GM21529 (cell line): ENCODE measurements around the gene LSP1.

Experiments used
- ATAC-seq: cut with Tn5 transposase; IDR thresholded peaks from one replicate; pipeline ENCODE4 v1.9.1; 2021; ENCODE audit not compliant: unreplicated experiment

Gene LSP1

GRCh38 chr11:1847006-1847735 lies 5.7 kb upstream of the LSP1 start:
- ATAC-seq: no peak

GRCh38 chr11:1847926-1848639 lies 4.8 kb upstream of the LSP1 start:
- ATAC-seq: no peak

- no peak for ATAC-seq
Measured at GRCh38 chr11:1848640-1849430, 4.0 kb upstream of the LSP1 start.

- ATAC-seq: no peak
Measured at GRCh38 chr11:1851468-1852180, 1.3 kb upstream of the LSP1 start.

- ATAC-seq: no peak
Measured at GRCh38 chr11:1852271-1852876, 510 bp upstream of the LSP1 start.

- no peak for ATAC-seq
Measured at GRCh38 chr11:1853376-1854131, 670 bp downstream of the LSP1 start.

- ATAC-seq: peak; percentile 31
Measured at GRCh38 chr11:1854132-1854948, 1.5 kb downstream of the LSP1 start.

- ATAC-seq: peak; percentile 37
Measured at GRCh38 chr11:1854949-1855885, 2.3 kb downstream of the LSP1 start.

GRCh38 chr11:1855886-1856265 lies 3.0 kb downstream of the LSP1 start:
- ATAC-seq: no peak

GRCh38 chr11:1856306-1857005 lies 3.6 kb downstream of the LSP1 start:
- ATAC-seq: no peak

- ATAC-seq: no peak
Measured at GRCh38 chr11:1857064-1857463, 4.2 kb downstream of the LSP1 start.

- no peak for ATAC-seq
Measured at GRCh38 chr11:1858154-1858553, 5.3 kb downstream of the LSP1 start.

GRCh38 chr11:1858576-1858975 lies 5.7 kb downstream of the LSP1 start:
- no peak for ATAC-seq

- no peak for ATAC-seq
Measured at GRCh38 chr11:1859004-1859403, 6.1 kb downstream of the LSP1 start.

GRCh38 chr11:1860108-1860507 lies 7.2 kb downstream of the LSP1 start:
- ATAC-seq: no peak

- ATAC-seq: no peak
Measured at GRCh38 chr11:1861435-1862411, 8.8 kb downstream of the LSP1 start.
